GM23338 (cell line): Measurements from ENCODE around the gene EFNB3.

Experiments
- CREB1 ChIP-seq: fragments of 250-450 bp; sonication (Bioruptor Pico); IDR thresholded peaks from 2 replicates; pipeline ENCODE4 v1.5.0; 2020; ENCODE audit warnings: low read depth, mild to moderate bottlenecking, moderate library complexity
- CTCF ChIP-seq, 2 experiments: fragments of 200-600 bp in 1 of 2; sonication (generic) in 1 of 2; conservative IDR thresholded peaks; 2 replicates each; pipeline versions ENCODE4 v1.5.1 to v1.6.1; 2016 to 2017; ENCODE audit warnings: antibody characterized with exemption in 2 of 2, low read depth in 2 of 2, mild to moderate bottlenecking in 2 of 2, moderate library complexity in 1 of 2
- EZH2 ChIP-seq: fragments of 200-600 bp; sonication (generic); IDR thresholded peaks from one replicate; pipeline ENCODE4 v1.8.0; 2017; ENCODE audit warnings: antibody characterized with exemption, mild to moderate bottlenecking, low read depth; ENCODE audit not compliant: unreplicated experiment
- NANOG ChIP-seq: IDR thresholded peaks from 2 replicates; pipeline ENCODE4 v1.6.1; 2016; ENCODE audit warnings: antibody characterized with exemption, borderline replicate concordance

GRCh38 chr17:7706631-7707354, 1.8 kb downstream of the EFNB3 start:
- TF ChIP-seq CTCF (conservative IDR thresholded peaks at IDR 0.05; ENCODE audit: low read depth in 2 of 2) = no peak
- TF ChIP-seq EZH2 = no peak
- no peak for TF ChIP-seq NANOG
- no peak for TF ChIP-seq CREB1
